ENCODE measurements around the gene CABLES1.

GRCh38 chr18:23259701-23260681 lies 124.7 kb downstream of the CABLES1 start:
- no peak for TF ChIP-seq CTCF (IDR thresholded peaks at IDR 0.05)
- TF ChIP-seq POLR2A (IDR thresholded peaks at IDR 0.05), result peak in 1 of 3 donors; percentile 19
